Body of pancreas (tissue), 4 donors: ENCODE data around the gene PCDHGA11.

Experiments
- POLR2A ChIP-seq, 3 donors: fragments of 450-650 bp; IDR thresholded peaks; one replicate each; pipeline ENCODE4 v1.6.1; 2016; ENCODE audit warnings: antibody characterized with exemption in 3 of 3, mild to moderate bottlenecking in 2 of 3
- TF ChIP-seq, protein P1 (sequence below), 7 experiments: fragments of 450-650 bp in 4 of 7; fragments of 200-600 bp in 3 of 7; sonication (generic) in 3 of 7; IDR thresholded peaks; one replicate each; pipeline ENCODE4 v1.5.1; 2016 to 2019; ENCODE audit warnings: antibody characterized with exemption in 7 of 7

GRCh38 chr5:141430332-141431113, 9.7 kb downstream of the PCDHGA11 start, which contains the start of gene PCDHGA12:
- TF ChIP-seq, protein P1, sequence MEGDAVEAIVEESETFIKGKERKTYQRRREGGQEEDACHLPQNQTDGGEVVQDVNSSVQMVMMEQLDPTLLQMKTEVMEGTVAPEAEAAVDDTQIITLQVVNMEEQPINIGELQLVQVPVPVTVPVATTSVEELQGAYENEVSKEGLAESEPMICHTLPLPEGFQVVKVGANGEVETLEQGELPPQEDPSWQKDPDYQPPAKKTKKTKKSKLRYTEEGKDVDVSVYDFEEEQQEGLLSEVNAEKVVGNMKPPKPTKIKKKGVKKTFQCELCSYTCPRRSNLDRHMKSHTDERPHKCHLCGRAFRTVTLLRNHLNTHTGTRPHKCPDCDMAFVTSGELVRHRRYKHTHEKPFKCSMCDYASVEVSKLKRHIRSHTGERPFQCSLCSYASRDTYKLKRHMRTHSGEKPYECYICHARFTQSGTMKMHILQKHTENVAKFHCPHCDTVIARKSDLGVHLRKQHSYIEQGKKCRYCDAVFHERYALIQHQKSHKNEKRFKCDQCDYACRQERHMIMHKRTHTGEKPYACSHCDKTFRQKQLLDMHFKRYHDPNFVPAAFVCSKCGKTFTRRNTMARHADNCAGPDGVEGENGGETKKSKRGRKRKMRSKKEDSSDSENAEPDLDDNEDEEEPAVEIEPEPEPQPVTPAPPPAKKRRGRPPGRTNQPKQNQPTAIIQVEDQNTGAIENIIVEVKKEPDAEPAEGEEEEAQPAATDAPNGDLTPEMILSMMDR (IDR thresholded peaks at IDR 0.05): peak in 5 of 7 experiments; percentile 7 to 41 (median 25)
- TF ChIP-seq POLR2A (IDR thresholded peaks at IDR 0.05): no peak
